ENCODE data around the gene EFCAB6.

EFCAB6 gene

GRCh38 chr22:43825651-43826050 is 13.5 kb upstream of the EFCAB6 start:
- H3K27ac ChIP-seq (ENCODE audit: low read depth, low read length) = no peak overlapping the region
- H3K27me3 ChIP-seq (ENCODE audit: control insufficient read depth, low read length) = no peaks in the 10 kb centered on the region
- H3K36me3 ChIP-seq (ENCODE audit: control insufficient read depth, low read length) = no peaks in the 10 kb centered on the region
- H3K9me3 ChIP-seq (ENCODE audit: control insufficient read depth, insufficient read depth, low read length) = no peaks in the 10 kb centered on the region
- no peaks in the 10 kb centered on the region for H3K4me1 ChIP-seq (ENCODE audit: control insufficient read depth, low read length)
- no peaks in the 10 kb centered on the region for H3K79me2 ChIP-seq (ENCODE audit: control insufficient read depth, low read length)
- TF ChIP-seq CTCF (IDR thresholded peaks at IDR 0.05; ENCODE audit: low read depth, low read length, poor library complexity, severe bottlenecking) = no peak
- TF ChIP-seq EZH2phosphoT487 (IDR thresholded peaks at IDR 0.05; ENCODE audit: borderline replicate concordance, low read length) = no peak
- no peak overlapping the region for H3K4me2 ChIP-seq (ENCODE audit: low read length)
- no peak overlapping the region for H3K4me3 ChIP-seq (ENCODE audit: low read length)
- 0 out of 2 replicates have a peak, but pooled peaks cover 3% of the 10 kb centered on the region for H4K20me1 ChIP-seq (ENCODE audit: control insufficient read depth, insufficient read depth, low read depth, low read length)
- H3F3A ChIP-seq (ENCODE audit: control insufficient read depth, insufficient read depth) = no peaks in the 10 kb centered on the region
- H3K9me2 ChIP-seq (replicated peaks; ENCODE audit: control insufficient read depth, low read length) = no peaks in the 10 kb centered on the region

- no peak for TF ChIP-seq EZH2phosphoT487 (IDR thresholded peaks at IDR 0.05; ENCODE audit: borderline replicate concordance, low read length)
- no peak for TF ChIP-seq CTCF (IDR thresholded peaks at IDR 0.05; ENCODE audit: low read depth, low read length, poor library complexity, severe bottlenecking)
- Histone ChIP-seq H3K27me3 (ENCODE audit: control insufficient read depth, low read length) (no peaks in the 10 kb centered on the region), H3K9me3 (ENCODE audit: control insufficient read depth, insufficient read depth, low read length) (no peaks in the 10 kb centered on the region), H3K4me1 (ENCODE audit: control insufficient read depth, low read length) (no peaks in the 10 kb centered on the region), H3K79me2 (ENCODE audit: control insufficient read depth, low read length) (no peaks in the 10 kb centered on the region), H3K27ac (ENCODE audit: low read depth, low read length) (no peak overlapping the region), H3K36me3 (ENCODE audit: control insufficient read depth, low read length) (no peaks in the 10 kb centered on the region), H3K4me3 (ENCODE audit: low read length) (no peak overlapping the region), H3K9me2 (replicated peaks; ENCODE audit: control insufficient read depth, low read length) (no peaks in the 10 kb centered on the region), H3K4me2 (ENCODE audit: low read length) (no peak overlapping the region), H4K20me1 (ENCODE audit: control insufficient read depth, insufficient read depth, low read depth, low read length) (0 out of 2 replicates have a peak, but pooled peaks cover 3% of the 10 kb centered on the region), H3F3A (ENCODE audit: control insufficient read depth, insufficient read depth) (no peaks in the 10 kb centered on the region)
Measured at GRCh38 chr22:43824724-43825420, 12.8 kb upstream of the EFCAB6 start.

- H3K27ac ChIP-seq (ENCODE audit: low read depth, low read length) = no peak overlapping the region
Measured at GRCh38 chr22:43823911-43824665, 12.0 kb upstream of the EFCAB6 start.

More at GRCh38 chr22:43823911-43824665, 12.0 kb upstream of the EFCAB6 start:
- H3K4me1 ChIP-seq (ENCODE audit: control insufficient read depth, low read length) = no peaks in the 10 kb centered on the region
- no peaks in the 10 kb centered on the region for H3K27me3 ChIP-seq (ENCODE audit: control insufficient read depth, low read length)
- TF ChIP-seq EZH2phosphoT487 (IDR thresholded peaks at IDR 0.05; ENCODE audit: borderline replicate concordance, low read length) = no peak
- no peak for TF ChIP-seq CTCF (IDR thresholded peaks at IDR 0.05; ENCODE audit: low read depth, low read length, poor library complexity, severe bottlenecking)
- H3F3A ChIP-seq (ENCODE audit: control insufficient read depth, insufficient read depth) = no peaks in the 10 kb centered on the region
- no peaks in the 10 kb centered on the region for H3K9me2 ChIP-seq (replicated peaks; ENCODE audit: control insufficient read depth, low read length)
- no peak overlapping the region for H3K4me2 ChIP-seq (ENCODE audit: low read length)
- no peaks in the 10 kb centered on the region for H3K9me3 ChIP-seq (ENCODE audit: control insufficient read depth, insufficient read depth, low read length)
- H4K20me1 ChIP-seq (ENCODE audit: control insufficient read depth, insufficient read depth, low read depth, low read length) = 0 out of 2 replicates have a peak, but pooled peaks cover 3% of the 10 kb centered on the region
- H3K4me3 ChIP-seq (ENCODE audit: low read length) = no peak overlapping the region
- H3K36me3 ChIP-seq (ENCODE audit: control insufficient read depth, low read length) = no peaks in the 10 kb centered on the region
- no peaks in the 10 kb centered on the region for H3K79me2 ChIP-seq (ENCODE audit: control insufficient read depth, low read length)

Data from DOHH2 (cell line).